Testis (tissue), 3 donors: ENCODE results near the gene ALOX5AP. TPM values are rescaled to one million over a fixed set of nuclear protein-coding genes. Genes with fewer than 3 reads are reported as not detected.
A peak's percentile ranks its signal among the peaks of the same experiment; 100 is the strongest.

Experiments used
- DNase-seq: peaks from one replicate; pipeline ENCODE4 v3.0.0-alpha.2; 2019
- H3K27ac ChIP-seq, 2 donors: fragments of 200-600 bp; sonication (generic); one replicate each; pipeline ENCODE4 v1.5.1; 2019
- H3K27me3 ChIP-seq: fragments of 200-600 bp; sonication (generic); one replicate; pipeline ENCODE4 v1.5.1; 2019
- H3K36me3 ChIP-seq: fragments of 200-600 bp; sonication (generic); one replicate; pipeline ENCODE4 v1.5.1; 2017; ENCODE audit warnings: low read depth; ENCODE audit errors: missing control alignments
- H3K4me1 ChIP-seq: fragments of 200-600 bp; sonication (generic); one replicate; pipeline ENCODE4 v1.5.1; 2019
- H3K4me3 ChIP-seq, 2 donors: fragments of 200-600 bp; sonication (generic); one replicate each; pipeline ENCODE4 v1.5.1; 2017 to 2019
- H3K9me3 ChIP-seq: fragments of 200-600 bp; sonication (generic); one replicate; pipeline ENCODE4 v1.5.1; 2017
- CTCF ChIP-seq, 3 experiments: fragments of 450-650 bp in 2 of 3; fragments of 200-600 bp in 1 of 3; sonication (generic) in 1 of 3; IDR thresholded peaks; one replicate each; pipeline ENCODE4 v1.5.1; 2016 to 2019; ENCODE audit warnings: antibody characterized with exemption in 3 of 3, mild to moderate bottlenecking in 2 of 3, moderate library complexity in 1 of 3
- POLR2A ChIP-seq: fragments of 450-650 bp; IDR thresholded peaks from one replicate; pipeline ENCODE4 v1.6.1; 2017; ENCODE audit warnings: antibody characterized with exemption, mild to moderate bottlenecking, moderate library complexity
- WGBS, 2 donors: methylation state at CpG; one replicate each; pipeline ENCODE4 v1.1.5; 2018; 5-methylcytosine and 5-hydroxymethylcytosine counted together
- intact Hi-C: fragments of 100-400 bp; cut with DNase I; formaldehyde crosslinking; loops from one replicate; pipeline ENCODE4 v1.15.1; 2023; ENCODE audit warnings: low total_unique reads
- polyA plus RNA-seq: library from polyadenylated mRNA; stranded (reverse); fragments of 350-450 nt; fragmentation: Illumina TruSeq; extraction: RNeasy Lipid Tissue Mini Kit (QIAGEN cat#74804); gene quantifications from one replicate; pipeline ENCODE4 v1.2.3, GENCODE V29; 2014; ENCODE audit warnings: low read depth, low replicate concordance; ENCODE audit not compliant: insufficient read depth
- total RNA-seq, 2 donors: library from RNA; depleted of rRNA; stranded (reverse); fragments of >200 nt; gene quantifications; one replicate each; pipeline ENCODE4 v1.2.3, GENCODE V29; 2016

The ALOX5AP gene
- total and polyA plus RNA-seq, 3 donors from 2014 or later: 2.5 to 13.4 (median 7.3) TPM

- no peaks in the 10 kb centered on the region for H3K36me3 ChIP-seq
- no peak for DNase-seq
- intact Hi-C loops: no loop called here
- TF ChIP-seq CTCF (IDR thresholded peaks at IDR 0.05): no peak
- H3K4me1 ChIP-seq: no peaks in the 10 kb centered on the region
- no peaks in the 10 kb centered on the region for H3K27me3 ChIP-seq
- H3K9me3 ChIP-seq: no peaks in the 10 kb centered on the region
- 33 to 49% methylated on average over 21 of the region's 21 CpGs for WGBS, 2 donors
- H3K4me3 ChIP-seq: peak overlapping the region; percentile 9 to 29
- no peak overlapping the region for H3K27ac ChIP-seq
Observed at GRCh38 chr13:30732046-30732390, 3.3 kb upstream of the ALOX5AP start.

GRCh38 chr13:30734439-30734838, 904 bp upstream of the ALOX5AP start:
- Histone ChIP-seq H3K9me3 (no peaks in the 10 kb centered on the region), H3K27me3 (no peaks in the 10 kb centered on the region), H3K4me3 (no peak overlapping the region), H3K4me1 (no peaks in the 10 kb centered on the region), H3K27ac (no peak overlapping the region), H3K36me3 (no peaks in the 10 kb centered on the region)
- TF ChIP-seq POLR2A (no peak), CTCF (IDR thresholded peaks at IDR 0.05) (no peak)
- WGBS, 2 donors: 79 to 91% methylated on average over 1 of the region's 1 CpG
- no peak for DNase-seq
- intact Hi-C loops: no loop called here

- peaks cover 9% of the 10 kb centered on the region for H3K4me1 ChIP-seq
- TF ChIP-seq POLR2A: no peak
- no peak for TF ChIP-seq CTCF (IDR thresholded peaks at IDR 0.05)
- intact Hi-C loops: no loop called here
- no peaks in the 10 kb centered on the region for H3K36me3 ChIP-seq
- H3K27me3 ChIP-seq: no peaks in the 10 kb centered on the region
- H3K9me3 ChIP-seq: no peaks in the 10 kb centered on the region
- H3K4me3 ChIP-seq: no peak overlapping the region
- WGBS, 2 donors: 89 to 91% methylated on average over 2 of the region's 2 CpGs
- no peak for DNase-seq
- H3K27ac ChIP-seq: no peak overlapping the region
Observed at GRCh38 chr13:30735872-30736175, 481 bp downstream of the ALOX5AP start.

- Histone ChIP-seq H3K27me3 (no peaks in the 10 kb centered on the region), H3K9me3 (no peaks in the 10 kb centered on the region), H3K4me3 (no peak overlapping the region), H3K4me1 (peaks cover 9% of the 10 kb centered on the region), H3K36me3 (no peaks in the 10 kb centered on the region), H3K27ac (no peak overlapping the region)
- WGBS, 2 donors: 78 to 83% methylated on average over 4 to 5 of the region's 5 CpGs
- intact Hi-C loops: no loop called here
- TF ChIP-seq CTCF (IDR thresholded peaks at IDR 0.05) (no peak), POLR2A (no peak)
- DNase-seq: no peak
Observed at GRCh38 chr13:30736461-30737320, 1.3 kb downstream of the ALOX5AP start.
